ENCODE data around the gene CHGA. TPM values are rescaled to one million over a fixed set of nuclear protein-coding genes. Genes with fewer than 3 reads are reported as not detected.

The CHGA gene
- total and polyA plus RNA-seq, 4 donors: 0.05 TPM; not detected in 3

DNA sequence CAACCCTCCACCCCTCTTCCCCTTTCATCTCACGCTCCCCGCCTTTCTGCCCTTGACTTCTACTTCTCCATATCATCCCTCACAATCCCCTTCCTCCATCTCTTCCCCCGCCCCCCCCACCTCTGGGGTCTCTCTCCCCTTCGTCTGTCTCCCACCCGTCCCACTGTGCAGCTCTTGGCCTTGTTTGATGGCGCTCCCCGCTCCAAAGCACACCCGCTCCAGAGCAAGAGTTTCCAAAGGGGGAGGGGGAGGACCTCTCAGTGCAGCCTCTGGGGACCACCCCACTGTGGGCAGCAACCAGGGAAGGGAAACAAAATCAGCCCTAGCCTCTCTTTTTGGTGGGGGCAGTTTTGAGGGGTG is 774 bp downstream of the CHGA start:
- WGBS: 45% methylated on average over 8 of the region's 8 CpGs
- no peaks in the 10 kb centered on the region for H3K9me3 ChIP-seq (ENCODE audit: control insufficient read depth in 4 of 4, low read length in 3 of 4)
- no peak for TF ChIP-seq GABPA (IDR thresholded peaks at IDR 0.05 in 1 of 2, conservative IDR thresholded peaks at IDR 0.05 in 1 of 2)
- no peak for TF ChIP-seq FOXA2 (IDR thresholded peaks at IDR 0.05)
- TF ChIP-seq MAX (IDR thresholded peaks at IDR 0.05): no peak
- no peak for TF ChIP-seq HNF4A (conservative IDR thresholded peaks at IDR 0.05)
- no peak for TF ChIP-seq YY1 (IDR thresholded peaks at IDR 0.05)
- TF ChIP-seq EGR1 (IDR thresholded peaks at IDR 0.05; ENCODE audit: low read depth in 2 of 2): no peak
- H3K4me3 ChIP-seq (ENCODE audit: low read depth in 1 of 3, low read length in 3 of 3): no peak overlapping the region
- H3K27ac ChIP-seq (ENCODE audit: low read depth in 1 of 2, low read length in 2 of 2): no peak overlapping the region
- H3K9ac ChIP-seq (ENCODE audit: low read depth in 1 of 2, low read length in 2 of 2): no peak overlapping the region
- no peak for DNase-seq (ENCODE audit: low spot score)
- peaks cover 0 to 11% (median under 1%) of the 10 kb centered on the region in 4 donors for H3K27me3 ChIP-seq (ENCODE audit: control insufficient read depth in 4 of 4, insufficient read depth in 4 of 4, low read length in 3 of 4)
- peaks cover 0 to 4% (median 0%) of the 10 kb centered on the region in 4 donors for H3K4me1 ChIP-seq (ENCODE audit: control insufficient read depth in 4 of 4, insufficient read depth in 4 of 4, low read length in 3 of 4)
- no peaks in the 10 kb centered on the region for H3K36me3 ChIP-seq (ENCODE audit: control insufficient read depth in 4 of 4, insufficient read depth in 3 of 4, low read depth in 1 of 4, low read length in 3 of 4)

- no peak for DNase-seq (ENCODE audit: low spot score)
- H3K9ac ChIP-seq (ENCODE audit: low read depth in 1 of 2, low read length in 2 of 2): no peak overlapping the region
- H3K4me3 ChIP-seq (ENCODE audit: low read depth in 1 of 3, low read length in 3 of 3): no peak overlapping the region
- H3K36me3 ChIP-seq (ENCODE audit: control insufficient read depth in 4 of 4, insufficient read depth in 3 of 4, low read depth in 1 of 4, low read length in 3 of 4): no peaks in the 10 kb centered on the region
- H3K27me3 ChIP-seq (ENCODE audit: control insufficient read depth in 4 of 4, insufficient read depth in 4 of 4, low read length in 3 of 4): peaks cover 0 to 8% (median under 1%) of the 10 kb centered on the region in 4 donors
- TF ChIP-seq FOXA2 (IDR thresholded peaks at IDR 0.05) (no peak), HNF4A (conservative IDR thresholded peaks at IDR 0.05) (no peak), RXRA (IDR thresholded peaks at IDR 0.05) (no peak), CTCF (IDR thresholded peaks at IDR 0.05; ENCODE audit: low read depth, low read length, missing input control) (no peak), RAD21 (IDR thresholded peaks at IDR 0.05) (no peak), MAX (IDR thresholded peaks at IDR 0.05) (no peak), HNF4G (IDR thresholded peaks at IDR 0.05) (no peak), JUND (IDR thresholded peaks at IDR 0.05) (no peak), NR2F2 (IDR thresholded peaks at IDR 0.05) (no peak), SP1 (IDR thresholded peaks at IDR 0.05) (no peak), YY1 (IDR thresholded peaks at IDR 0.05) (no peak)
- TF ChIP-seq, protein P1, sequence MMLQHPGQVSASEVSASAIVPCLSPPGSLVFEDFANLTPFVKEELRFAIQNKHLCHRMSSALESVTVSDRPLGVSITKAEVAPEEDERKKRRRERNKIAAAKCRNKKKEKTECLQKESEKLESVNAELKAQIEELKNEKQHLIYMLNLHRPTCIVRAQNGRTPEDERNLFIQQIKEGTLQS (IDR thresholded peaks at IDR 0.05): no peak
- TF ChIP-seq, protein P2, sequence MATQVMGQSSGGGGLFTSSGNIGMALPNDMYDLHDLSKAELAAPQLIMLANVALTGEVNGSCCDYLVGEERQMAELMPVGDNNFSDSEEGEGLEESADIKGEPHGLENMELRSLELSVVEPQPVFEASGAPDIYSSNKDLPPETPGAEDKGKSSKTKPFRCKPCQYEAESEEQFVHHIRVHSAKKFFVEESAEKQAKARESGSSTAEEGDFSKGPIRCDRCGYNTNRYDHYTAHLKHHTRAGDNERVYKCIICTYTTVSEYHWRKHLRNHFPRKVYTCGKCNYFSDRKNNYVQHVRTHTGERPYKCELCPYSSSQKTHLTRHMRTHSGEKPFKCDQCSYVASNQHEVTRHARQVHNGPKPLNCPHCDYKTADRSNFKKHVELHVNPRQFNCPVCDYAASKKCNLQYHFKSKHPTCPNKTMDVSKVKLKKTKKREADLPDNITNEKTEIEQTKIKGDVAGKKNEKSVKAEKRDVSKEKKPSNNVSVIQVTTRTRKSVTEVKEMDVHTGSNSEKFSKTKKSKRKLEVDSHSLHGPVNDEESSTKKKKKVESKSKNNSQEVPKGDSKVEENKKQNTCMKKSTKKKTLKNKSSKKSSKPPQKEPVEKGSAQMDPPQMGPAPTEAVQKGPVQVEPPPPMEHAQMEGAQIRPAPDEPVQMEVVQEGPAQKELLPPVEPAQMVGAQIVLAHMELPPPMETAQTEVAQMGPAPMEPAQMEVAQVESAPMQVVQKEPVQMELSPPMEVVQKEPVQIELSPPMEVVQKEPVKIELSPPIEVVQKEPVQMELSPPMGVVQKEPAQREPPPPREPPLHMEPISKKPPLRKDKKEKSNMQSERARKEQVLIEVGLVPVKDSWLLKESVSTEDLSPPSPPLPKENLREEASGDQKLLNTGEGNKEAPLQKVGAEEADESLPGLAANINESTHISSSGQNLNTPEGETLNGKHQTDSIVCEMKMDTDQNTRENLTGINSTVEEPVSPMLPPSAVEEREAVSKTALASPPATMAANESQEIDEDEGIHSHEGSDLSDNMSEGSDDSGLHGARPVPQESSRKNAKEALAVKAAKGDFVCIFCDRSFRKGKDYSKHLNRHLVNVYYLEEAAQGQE (IDR thresholded peaks at IDR 0.05): no peak
- TF ChIP-seq, protein P3, sequence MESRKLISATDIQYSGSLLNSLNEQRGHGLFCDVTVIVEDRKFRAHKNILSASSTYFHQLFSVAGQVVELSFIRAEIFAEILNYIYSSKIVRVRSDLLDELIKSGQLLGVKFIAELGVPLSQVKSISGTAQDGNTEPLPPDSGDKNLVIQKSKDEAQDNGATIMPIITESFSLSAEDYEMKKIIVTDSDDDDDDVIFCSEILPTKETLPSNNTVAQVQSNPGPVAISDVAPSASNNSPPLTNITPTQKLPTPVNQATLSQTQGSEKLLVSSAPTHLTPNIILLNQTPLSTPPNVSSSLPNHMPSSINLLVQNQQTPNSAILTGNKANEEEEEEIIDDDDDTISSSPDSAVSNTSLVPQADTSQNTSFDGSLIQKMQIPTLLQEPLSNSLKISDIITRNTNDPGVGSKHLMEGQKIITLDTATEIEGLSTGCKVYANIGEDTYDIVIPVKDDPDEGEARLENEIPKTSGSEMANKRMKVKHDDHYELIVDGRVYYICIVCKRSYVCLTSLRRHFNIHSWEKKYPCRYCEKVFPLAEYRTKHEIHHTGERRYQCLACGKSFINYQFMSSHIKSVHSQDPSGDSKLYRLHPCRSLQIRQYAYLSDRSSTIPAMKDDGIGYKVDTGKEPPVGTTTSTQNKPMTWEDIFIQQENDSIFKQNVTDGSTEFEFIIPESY (IDR thresholded peaks at IDR 0.05): no peak
- H3K9me3 ChIP-seq (ENCODE audit: control insufficient read depth in 4 of 4, low read length in 3 of 4): no peaks in the 10 kb centered on the region
- H3K4me1 ChIP-seq (ENCODE audit: control insufficient read depth in 4 of 4, insufficient read depth in 4 of 4, low read length in 3 of 4): peaks cover 0 to 4% (median 0%) of the 10 kb centered on the region in 4 donors
- WGBS: 43% methylated on average over 5 of the region's 5 CpGs
- no peak overlapping the region for H3K27ac ChIP-seq (ENCODE audit: low read depth in 1 of 2, low read length in 2 of 2)
These were observed 1.3 kb downstream of the CHGA start for GRCh38 chr14:92924247-92924646.

Measured in liver (tissue), 9 donors.